ENCODE results near the gene ZNF629. TPM values are rescaled to one million over a fixed set of nuclear protein-coding genes. Genes with fewer than 3 reads are reported as not detected.

Gene ZNF629
- polyA plus RNA-seq, 1 experiment = 5.1 TPM

DNA sequence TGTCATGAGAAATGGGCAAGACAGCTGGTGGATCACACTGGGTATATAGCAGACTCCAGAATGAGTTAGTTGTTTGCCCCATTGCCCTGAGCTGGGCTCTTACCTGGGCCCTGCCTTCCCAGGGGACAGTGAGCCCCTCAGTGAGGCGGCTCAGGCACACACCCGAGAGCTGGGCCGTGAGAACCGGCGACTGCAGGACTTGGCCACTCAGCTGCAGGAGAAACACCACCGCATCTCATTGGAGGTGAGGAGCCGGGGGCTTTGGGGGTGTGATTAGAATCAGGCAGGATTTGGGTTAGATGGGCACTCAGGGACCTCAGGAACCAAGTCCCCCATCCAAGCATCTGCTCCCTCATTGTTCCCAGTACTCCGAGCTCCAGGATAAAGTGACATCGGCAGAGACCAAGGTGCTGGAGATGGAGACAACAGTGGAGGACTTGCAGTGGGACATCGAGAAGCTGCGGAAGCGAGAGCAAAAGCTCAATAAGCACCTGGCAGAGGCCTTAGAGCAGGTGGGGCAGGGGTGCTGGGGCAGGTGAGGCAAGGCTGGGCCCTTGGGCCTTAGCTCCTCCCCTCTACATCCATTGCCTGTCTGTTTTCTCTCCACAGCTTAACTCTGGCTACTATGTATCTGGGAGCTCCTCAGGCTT, 22.1 kb downstream of the ZNF629 start:
- ChIA-PET CTCF (no interaction called here), POLR2A (no interaction called here)
- Histone ChIP-seq H3K27me3 (ENCODE audit: control insufficient read depth, insufficient read depth, low read length) (no peaks in the 10 kb centered on the region), H3K27ac (ENCODE audit: low read depth, low read length) (no peak overlapping the region), H3K9me3 (ENCODE audit: control insufficient read depth, insufficient read depth, low read length) (no peaks in the 10 kb centered on the region; the same call in 1 of the 2 replicates), H3K4me3 (ENCODE audit: low read depth, low read length) (no peak overlapping the region)
- DNase-seq (ENCODE audit: low read depth, low spot score) = no peak
- TF ChIP-seq, protein P1, sequence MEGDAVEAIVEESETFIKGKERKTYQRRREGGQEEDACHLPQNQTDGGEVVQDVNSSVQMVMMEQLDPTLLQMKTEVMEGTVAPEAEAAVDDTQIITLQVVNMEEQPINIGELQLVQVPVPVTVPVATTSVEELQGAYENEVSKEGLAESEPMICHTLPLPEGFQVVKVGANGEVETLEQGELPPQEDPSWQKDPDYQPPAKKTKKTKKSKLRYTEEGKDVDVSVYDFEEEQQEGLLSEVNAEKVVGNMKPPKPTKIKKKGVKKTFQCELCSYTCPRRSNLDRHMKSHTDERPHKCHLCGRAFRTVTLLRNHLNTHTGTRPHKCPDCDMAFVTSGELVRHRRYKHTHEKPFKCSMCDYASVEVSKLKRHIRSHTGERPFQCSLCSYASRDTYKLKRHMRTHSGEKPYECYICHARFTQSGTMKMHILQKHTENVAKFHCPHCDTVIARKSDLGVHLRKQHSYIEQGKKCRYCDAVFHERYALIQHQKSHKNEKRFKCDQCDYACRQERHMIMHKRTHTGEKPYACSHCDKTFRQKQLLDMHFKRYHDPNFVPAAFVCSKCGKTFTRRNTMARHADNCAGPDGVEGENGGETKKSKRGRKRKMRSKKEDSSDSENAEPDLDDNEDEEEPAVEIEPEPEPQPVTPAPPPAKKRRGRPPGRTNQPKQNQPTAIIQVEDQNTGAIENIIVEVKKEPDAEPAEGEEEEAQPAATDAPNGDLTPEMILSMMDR (IDR thresholded peaks at IDR 0.05; ENCODE audit: low read depth, low read length) = no peak

DNA sequence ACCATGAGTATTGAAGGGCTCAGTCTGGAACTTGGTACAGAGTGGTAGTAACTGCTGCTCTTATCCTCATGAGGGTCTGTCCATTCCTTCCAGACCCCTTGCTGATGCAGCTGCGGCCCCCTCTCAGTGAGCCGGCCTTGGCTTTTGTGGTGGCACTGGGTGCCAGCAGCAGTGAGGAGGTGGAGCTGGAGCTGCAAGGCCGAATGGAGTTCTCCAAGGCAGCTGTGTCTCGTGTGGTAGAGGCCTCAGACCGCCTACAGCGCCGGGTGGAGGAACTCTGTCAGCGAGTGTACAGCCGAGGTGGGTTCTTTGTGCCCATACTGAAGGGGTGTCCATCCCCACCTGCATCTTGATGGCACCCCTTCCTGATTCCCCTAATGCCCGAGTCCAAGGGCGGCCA, 22.9 kb downstream of the ZNF629 start:
- Histone ChIP-seq H3K27me3 (ENCODE audit: control insufficient read depth, insufficient read depth, low read length) (no peaks in the 10 kb centered on the region), H3K27ac (ENCODE audit: low read depth, low read length) (no peak overlapping the region), H3K4me3 (ENCODE audit: low read depth, low read length) (no peak overlapping the region), H3K9me3 (ENCODE audit: control insufficient read depth, insufficient read depth, low read length) (no peaks in the 10 kb centered on the region; the same call in 1 of the 2 replicates)
- TF ChIP-seq, protein P1 (IDR thresholded peaks at IDR 0.05; ENCODE audit: low read depth, low read length) = no peak
- no peak for DNase-seq (ENCODE audit: low read depth, low spot score)
- ChIA-PET POLR2A (interaction anchor here (0.9 kb wide), 1 partner anchor 10 kb away, joined by 3 read pairs; no protein-coding TSS in a partner anchor), CTCF (no interaction called here)

DNA sequence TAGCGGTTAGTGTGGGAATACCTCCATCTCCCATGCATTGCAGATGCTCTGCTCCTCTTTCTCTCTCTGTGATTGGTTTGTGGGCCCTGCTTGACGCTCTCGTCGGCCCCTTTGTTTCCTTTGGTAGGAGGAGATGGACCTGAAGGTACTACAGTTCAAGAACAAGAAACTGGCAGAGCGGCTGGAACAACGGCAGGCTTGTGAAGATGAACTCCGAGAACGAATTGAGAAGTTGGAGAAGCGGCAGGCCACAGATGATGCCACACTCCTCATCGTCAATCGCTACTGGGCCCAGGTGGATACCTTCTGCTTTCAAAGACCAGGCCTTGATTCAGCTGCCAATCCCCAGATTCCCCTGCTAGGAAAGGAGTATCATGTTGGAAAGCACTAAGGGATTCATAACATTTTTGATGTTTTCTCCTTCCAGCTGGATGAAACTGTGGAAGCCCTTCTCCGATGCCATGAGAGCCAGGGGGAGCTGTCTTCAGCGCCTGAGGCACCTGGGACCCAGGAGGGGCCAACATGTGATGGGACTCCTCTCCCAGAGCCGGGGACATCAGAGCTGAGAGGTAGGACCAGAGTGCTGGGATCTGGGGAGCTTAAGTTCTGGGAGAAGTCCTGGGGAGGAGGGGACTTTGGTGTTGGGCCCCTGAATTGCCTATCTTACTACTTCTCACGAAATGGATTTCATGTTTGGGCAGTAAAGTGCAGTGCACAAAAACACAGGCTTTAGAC, 23.8 kb downstream of the ZNF629 start:
- ChIA-PET CTCF (interaction anchor here (0.6 to 1.0 kb wide), 2 partner anchors 51 to 138 kb away, joined by 3 to 5 read pairs; no protein-coding TSS in a partner anchor), POLR2A (interaction anchor here (0.6 to 0.9 kb wide), 3 partner anchors 11 to 722 kb away, joined by 3 to 4 read pairs (median 3); partner anchors contain the start of gene ZNF629)
- H3K27me3 ChIP-seq (ENCODE audit: control insufficient read depth, insufficient read depth, low read length) = no peaks in the 10 kb centered on the region
- peak overlapping the region; percentile 94 for H3K4me3 ChIP-seq (ENCODE audit: low read depth, low read length)
- H3K9me3 ChIP-seq (ENCODE audit: control insufficient read depth, insufficient read depth, low read length) = no peaks in the 10 kb centered on the region; the same call in 1 of the 2 replicates
- no peak overlapping the region for H3K27ac ChIP-seq (ENCODE audit: low read depth, low read length)
- TF ChIP-seq, protein P1 (IDR thresholded peaks at IDR 0.05; ENCODE audit: low read depth, low read length) = no peak
- no peak for DNase-seq (ENCODE audit: low read depth, low spot score)

DNA sequence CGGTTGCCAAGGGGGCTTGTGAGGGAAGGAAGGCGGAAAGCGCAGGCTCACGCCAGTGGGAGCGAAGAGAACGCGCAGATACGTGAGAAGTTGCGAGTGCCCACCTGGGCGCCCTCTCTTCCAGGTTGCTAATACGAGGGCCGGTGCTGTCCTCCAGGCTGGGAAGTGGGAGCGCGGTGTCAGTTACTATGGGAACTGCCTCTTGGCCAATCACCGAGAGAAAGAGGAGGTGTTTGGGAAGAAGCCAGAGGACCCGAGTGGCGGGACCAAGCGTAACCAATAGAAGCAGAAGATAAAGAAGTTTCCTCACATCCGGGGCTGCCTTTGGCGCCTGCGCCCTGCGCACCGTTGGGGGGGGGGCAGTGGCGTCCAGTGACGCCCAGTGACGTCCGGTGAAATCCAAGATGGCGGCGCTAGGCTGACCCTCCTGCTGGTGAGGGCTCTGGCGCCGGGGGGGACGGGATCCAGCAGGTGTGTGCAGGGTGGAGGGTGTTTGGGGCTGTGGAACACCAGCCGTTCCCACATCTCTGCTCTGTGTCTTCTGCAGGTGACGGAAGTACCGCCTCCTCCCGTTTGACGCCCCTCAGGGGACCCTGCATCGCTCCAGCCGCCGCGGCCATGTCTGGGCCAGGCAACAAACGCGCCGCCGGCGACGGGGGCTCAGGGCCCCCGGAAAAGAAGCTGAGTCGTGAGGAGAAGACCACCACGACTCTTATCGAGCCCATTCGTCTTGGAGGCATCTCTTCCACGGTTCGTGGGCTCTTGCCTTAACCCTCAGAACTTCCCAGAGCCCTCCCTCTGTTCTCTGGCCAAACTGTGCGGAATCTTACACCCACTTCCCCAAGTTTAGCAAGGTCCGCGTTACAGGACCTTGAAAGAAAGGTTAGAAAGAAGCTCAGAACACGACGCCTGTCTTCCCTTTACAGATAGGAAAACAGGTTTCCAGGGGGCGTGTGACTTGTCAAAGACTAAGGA, 24.8 kb downstream of the ZNF629 start, which contains the start of the genes CFAP119 and RNF40:
CFAP119 (minus strand) TSS at position 135 of the 975 bp plus-strand sequence. CDS start 314 bp downstream, outside the sequence.
RNF40 (plus strand) TSS at position 395 of the 975 bp plus-strand sequence; CDS start at position 619, 224 bp downstream.
- POLR2A ChIA-PET = interaction anchor here (0.5 to 0.7 kb wide), 2 partner anchors 25 to 42 kb away, joined by 3 read pairs; partner anchors contain the start of gene ZNF629
- H3K27ac ChIP-seq (ENCODE audit: low read depth, low read length) = peak within 1 kb of the TSS; percentile 68
- H3K4me3 ChIP-seq (ENCODE audit: low read depth, low read length) = peak within 1 kb of the TSS; percentile 94
- TF ChIP-seq, protein P1 (IDR thresholded peaks at IDR 0.05; ENCODE audit: low read depth, low read length) = no peak
- CTCF ChIA-PET = interaction anchor here (0.6 to 1.0 kb wide), 2 partner anchors 52 to 139 kb away, joined by 3 to 5 read pairs; no protein-coding TSS in a partner anchor
- H3K27me3 ChIP-seq (ENCODE audit: control insufficient read depth, insufficient read depth, low read length) = no peaks in the 10 kb centered on the region
- peak; percentile 94 for DNase-seq (ENCODE audit: low read depth, low spot score)
- H3K9me3 ChIP-seq (ENCODE audit: control insufficient read depth, insufficient read depth, low read length) = no peaks in the 10 kb centered on the region; the same call in 1 of the 2 replicates

Measured in AG04450 (cell line).